ENCODE results near the gene MAT2A. TPM values are rescaled to one million over a fixed set of nuclear protein-coding genes. Genes with fewer than 3 reads are reported as not detected.

The MAT2A gene
- total RNA-seq = 75.9 and 119 TPM in 2 replicates

DNA sequence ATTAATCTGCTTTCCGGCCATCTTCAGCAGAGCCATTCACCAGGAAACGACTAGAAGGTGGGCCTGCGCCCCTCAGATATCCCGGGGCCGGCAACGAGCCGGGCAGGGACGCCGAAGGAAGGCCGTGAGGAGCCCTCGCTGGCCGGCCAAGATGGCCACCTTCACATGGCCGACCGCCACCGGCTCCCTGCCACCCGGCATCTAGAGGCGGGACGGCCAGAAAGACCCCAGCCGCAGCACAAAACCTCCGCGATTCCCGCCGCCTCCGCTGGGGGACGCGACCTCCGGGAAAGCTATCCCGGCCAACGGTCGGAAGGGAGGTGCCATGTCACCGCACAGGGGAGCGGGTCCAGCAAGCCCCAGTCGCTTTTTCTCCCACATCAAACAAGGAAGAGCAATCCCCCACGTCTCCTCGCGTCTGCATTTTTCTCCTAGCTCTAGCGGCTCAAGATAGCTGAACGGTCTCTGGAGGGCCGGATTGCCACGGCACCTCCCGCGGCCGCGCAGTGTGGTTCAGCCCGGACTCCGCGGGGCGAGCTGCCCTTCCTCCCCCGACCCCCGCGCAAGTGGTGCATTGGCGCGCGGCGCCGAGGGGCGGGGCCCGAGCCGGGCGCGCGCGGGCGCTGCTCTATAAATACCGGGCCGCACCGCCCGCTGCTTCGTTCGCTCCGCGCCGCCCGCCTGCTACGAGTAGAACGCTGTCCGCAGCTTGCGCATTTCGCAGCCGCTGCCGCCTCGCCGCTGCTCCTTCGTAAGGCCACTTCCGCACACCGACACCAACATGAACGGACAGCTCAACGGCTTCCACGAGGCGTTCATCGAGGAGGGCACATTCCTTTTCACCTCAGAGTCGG, at the start of gene MAT2A:
Gene MAT2A, plus strand, starts transcription at position 662 of the 854 bp plus-strand sequence. Its CDS starts 120 bp downstream, at position 782.

DNA sequence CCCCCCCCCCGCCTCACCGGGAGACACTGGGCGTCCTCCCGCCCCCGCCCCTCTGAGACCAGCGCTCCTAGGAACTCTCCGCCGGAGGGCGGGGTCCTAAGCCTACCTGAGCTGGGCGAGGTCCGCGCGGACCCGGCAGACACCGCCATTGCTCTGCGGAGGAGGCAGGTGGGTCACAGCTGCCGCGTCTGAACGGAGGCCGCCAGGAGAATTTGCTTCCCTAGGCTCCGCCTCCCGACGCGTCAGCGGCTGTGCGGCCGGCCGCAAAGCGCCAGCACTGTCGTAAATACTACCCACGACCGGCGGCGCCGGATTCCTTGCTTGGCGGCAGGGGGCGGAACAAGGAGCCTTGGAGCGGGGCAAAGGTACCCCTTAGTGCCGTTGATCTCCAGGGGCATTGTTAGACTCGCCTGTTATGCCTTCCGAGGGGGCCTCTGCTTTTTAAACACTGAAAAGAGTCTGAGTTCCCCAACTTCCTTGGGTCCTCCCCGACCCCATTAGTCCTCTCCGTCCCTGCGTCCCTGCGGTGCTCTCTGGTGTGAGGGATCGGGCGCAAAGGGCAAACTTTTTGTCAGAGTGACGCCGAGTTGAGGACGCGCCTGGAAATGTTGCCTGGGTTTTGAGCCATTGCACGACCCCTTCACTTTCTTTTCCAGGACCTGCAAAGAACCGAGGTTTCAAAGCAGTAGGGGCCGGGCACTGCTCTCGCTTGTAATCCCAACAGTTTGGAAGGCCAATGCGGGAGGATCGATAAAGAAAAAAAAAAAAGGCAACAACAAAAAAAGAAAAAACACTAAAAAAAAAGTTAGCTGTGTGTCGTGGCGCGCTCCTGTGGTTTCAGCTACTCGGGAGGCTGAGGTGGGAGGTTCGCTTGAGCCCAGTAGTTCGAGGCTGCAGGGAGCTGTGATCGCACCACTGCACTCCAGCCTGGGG, 22.6 kb downstream of the MAT2A start, which contains the start of gene GGCX:
Gene GGCX, minus strand, starts transcription at position 214 of the 933 bp plus-strand sequence. Its CDS starts 65 bp downstream, at position 149.

DNA sequence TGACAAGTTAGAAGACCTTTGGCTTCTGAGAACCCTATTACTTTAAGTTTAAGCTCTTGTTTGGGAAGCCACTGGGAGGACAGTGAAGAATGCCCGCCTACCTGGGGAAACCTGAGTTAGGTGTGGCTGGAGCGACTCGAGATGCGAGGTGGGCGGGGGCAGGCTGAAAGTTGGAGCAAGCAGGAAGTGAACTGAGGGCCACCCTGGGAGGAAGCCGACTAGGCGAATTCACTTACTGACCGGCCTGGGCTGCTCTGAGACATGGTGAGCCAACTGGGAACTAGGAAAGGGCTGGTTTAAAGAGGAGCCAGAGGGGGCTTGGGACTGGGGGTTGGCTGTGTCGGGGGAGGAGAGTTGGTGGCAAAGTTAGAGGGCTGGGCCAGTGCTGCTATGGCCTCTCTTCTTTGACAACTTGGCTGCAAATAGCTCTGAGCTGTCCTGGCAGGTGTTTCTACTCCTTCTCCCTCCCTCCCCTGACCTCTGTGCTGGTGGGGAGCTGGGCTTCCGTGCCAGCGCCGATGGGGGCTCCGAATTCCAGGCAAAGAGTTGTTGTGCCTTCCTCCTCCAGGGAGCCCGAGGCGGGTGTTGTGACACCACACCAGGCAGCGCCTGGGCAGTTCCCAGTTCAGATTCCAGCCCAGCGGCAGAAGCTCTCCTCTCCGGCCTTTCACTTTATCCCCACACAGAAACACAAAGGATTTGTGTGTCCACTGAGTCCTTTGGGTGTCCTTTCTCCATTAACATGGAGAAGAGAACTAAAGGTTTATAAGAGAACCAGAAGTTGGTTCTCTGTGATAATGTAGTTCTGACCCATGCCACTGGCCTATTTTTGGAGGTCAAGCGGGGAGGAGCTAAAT, 38.6 kb downstream of the MAT2A start, which contains the start of gene VAMP8:
Gene VAMP8, plus strand, starts transcription at position 201 of the 857 bp plus-strand sequence. Its CDS starts 61 bp downstream, at position 262.

DNA sequence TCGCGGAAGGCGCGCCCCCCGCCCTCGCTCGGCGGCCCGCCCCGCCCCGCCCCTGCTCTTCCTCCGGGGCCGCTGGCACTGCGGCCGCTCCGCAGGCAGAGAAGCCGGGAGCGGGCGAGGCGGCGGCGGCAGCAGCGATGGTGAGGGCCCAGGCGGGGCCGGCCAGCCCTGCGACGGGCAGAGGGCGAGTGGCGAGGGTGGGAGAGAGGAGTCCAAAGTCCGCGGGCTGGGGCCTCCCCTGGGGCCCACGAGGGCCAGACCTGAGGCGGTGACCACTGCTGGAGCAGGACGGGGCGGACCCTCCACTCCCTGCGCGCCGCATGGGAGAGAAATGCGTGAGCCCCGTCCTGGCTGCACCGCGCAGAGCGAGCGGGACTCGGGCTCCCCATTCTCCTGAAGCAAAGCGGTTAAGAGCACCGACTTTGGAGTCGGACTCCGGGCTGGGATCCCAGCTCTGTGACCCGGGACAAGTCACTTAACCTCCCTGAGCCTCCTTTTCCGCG, 45.4 kb downstream of the MAT2A start, which contains the start of gene VAMP5:
Gene VAMP5, plus strand, starts transcription at position 78 of the 503 bp plus-strand sequence. Its CDS starts 60 bp downstream, at position 138.

Other genes starting within 250 kb of the MAT2A start
- gene TGOLN2, start 211.2 kb upstream of the MAT2A start, total RNA-seq = 61.5 and 71.8 TPM in 2 replicates
- gene RETSAT, start 184.6 kb upstream of the MAT2A start, total RNA-seq = 59.1 and 68.5 TPM in 2 replicates
- 8.1 and 8.2 TPM in 2 replicates for gene ELMOD3, start 184.4 kb upstream of the MAT2A start, total RNA-seq
- gene CAPG, start 128.8 kb upstream of the MAT2A start, total RNA-seq = 30.9 and 39.5 TPM in 2 replicates
- gene SH2D6, start 120.5 kb upstream of the MAT2A start, total RNA-seq = 0.11 TPM in 1 of 2 replicates, not detected in the other
- gene GGCX, start 22.3 kb downstream of the MAT2A start, total RNA-seq = 30.2 and 33.7 TPM in 2 replicates
- 1.7 and 8.8 TPM in 2 replicates for gene VAMP8, start 38.4 kb downstream of the MAT2A start, total RNA-seq
- 89.0 and 119 TPM in 2 replicates for gene VAMP5, start 45.3 kb downstream of the MAT2A start, total RNA-seq
- gene RNF181, start 56.6 kb downstream of the MAT2A start, total RNA-seq = 200 and 267 TPM in 2 replicates
- 10.1 and 10.8 TPM in 2 replicates for gene TMEM150A, start 63.5 kb downstream of the MAT2A start, total RNA-seq
- 24.4 and 27.5 TPM in 2 replicates for gene C2orf68, start 72.9 kb downstream of the MAT2A start, total RNA-seq
- gene USP39, start 77.0 kb downstream of the MAT2A start, total RNA-seq = 31.8 and 35.0 TPM in 2 replicates
- not detected in 2 replicates for gene SFTPB, start 129.0 kb downstream of the MAT2A start, total RNA-seq
- not detected in 2 replicates for gene GNLY, start 155.2 kb downstream of the MAT2A start, total RNA-seq
- gene ATOH8, start 214.8 kb downstream of the MAT2A start, total RNA-seq = 16.5 and 36.4 TPM in 2 replicates